Small intestine (tissue), 7 donors: Measurements from ENCODE around the gene NR1H3. TPM values are rescaled to one million over a fixed set of nuclear protein-coding genes. Genes with fewer than 3 reads are reported as not detected.
A peak's percentile ranks its signal among the peaks of the same experiment; 100 is the strongest.

Source experiments
- DNase-seq, 2 donors: peaks; one replicate each; pipeline versions ENCODE4 v3.0.0 to v3.0.0-alpha.2; 2013
- FAIRE-seq: peaks from 2 replicates; lab custom pipeline; 2012; peaks lifted over from hg19 to GRCh38; lab: Jason Lieb, UNC
- H3K27ac ChIP-seq, 3 donors: one replicate each; pipeline ENCODE4 v1.5.1; 2013; ENCODE audit warnings: low read length in 2 of 3, mild to moderate bottlenecking in 2 of 3, control low read depth in 1 of 3, inconsistent platforms in 1 of 3, low read depth in 1 of 3, moderate library complexity in 1 of 3
- H3K27me3 ChIP-seq, 3 donors: one replicate each; pipeline ENCODE4 v1.6.1; 2013; ENCODE audit warnings: low read length in 3 of 3, inconsistent platforms in 1 of 3; ENCODE audit not compliant: control insufficient read depth in 3 of 3, insufficient read depth in 3 of 3
- H3K36me3 ChIP-seq, 3 donors: one replicate each; pipeline ENCODE4 v1.6.1; 2013; ENCODE audit warnings: low read length in 3 of 3, inconsistent platforms in 1 of 3, low read depth in 1 of 3, mild to moderate bottlenecking in 1 of 3, moderate library complexity in 1 of 3; ENCODE audit not compliant: control insufficient read depth in 3 of 3, insufficient read depth in 2 of 3
- H3K4me1 ChIP-seq, 3 donors: one replicate each; pipeline ENCODE4 v1.6.1; 2013; ENCODE audit warnings: low read length in 2 of 3, inconsistent platforms in 1 of 3, low read depth in 1 of 3, mild to moderate bottlenecking in 1 of 3, moderate library complexity in 1 of 3; ENCODE audit not compliant: control insufficient read depth in 3 of 3, insufficient read depth in 2 of 3
- H3K4me3 ChIP-seq, 3 donors: one replicate each; pipeline ENCODE4 v1.5.1; 2013; ENCODE audit warnings: low read length in 3 of 3, control low read depth in 1 of 3, inconsistent platforms in 1 of 3, low read depth in 1 of 3, mild to moderate bottlenecking in 1 of 3, moderate library complexity in 1 of 3
- H3K9me3 ChIP-seq, 2 donors: one replicate each; pipeline ENCODE4 v1.6.1; 2013; ENCODE audit warnings: low read depth in 1 of 2, low read length in 1 of 2; ENCODE audit not compliant: control insufficient read depth in 2 of 2, insufficient read depth in 1 of 2
- WGBS, 3 donors: extraction: QIAGEN DNeasy Blood & Tissue Kit; methylation state at CpG; one replicate each; pipeline ENCODE4 v1.1.7; 2013; 5-methylcytosine and 5-hydroxymethylcytosine counted together
- polyA plus RNA-seq, 4 donors: library from polyadenylated mRNA; stranded (reverse) in 3 of 4; unstranded in 1 of 4; fragments of 200-250 nt in 3 of 4; fragments of 120-200 nt in 1 of 4; gene quantifications; one replicate each; pipeline versions ENCODE4 v1.2.1 to v1.2.3, GENCODE V29; 2013
- donor health status: healthy with polysubstance abuse.
- donor health status: control.
- donor health status: control.
- donor health status: Bipolar disorder and iron deficiency.
- donor health status: healthy.

NR1H3 gene
- polyA plus RNA-seq, 4 donors, result 102 to 366 (median 199) TPM

GRCh38 chr11:47247502-47247901, 10.3 kb upstream of the NR1H3 start:
- Histone ChIP-seq H3K27me3 (no peaks in the 10 kb centered on the region), H3K36me3 (peaks cover 5 to 50% (median 17%) of the 10 kb centered on the region in 3 donors), H3K9me3 (no peaks in the 10 kb centered on the region), H3K4me3 (peak overlapping the region in 2 of 3 donors; percentile 85 to 88), H3K4me1 (peaks cover 4 to 34% (median 11%) of the 10 kb centered on the region in 3 donors), H3K27ac (peak overlapping the region in 1 of 3 donors; percentile 78)
- 57 to 80% (median 66%) methylated on average over 5 of the region's 5 CpGs for WGBS, 3 donors
- FAIRE-seq, result no peak
- DNase-seq, result no peak

GRCh38 chr11:47248304-47248663, 9.5 kb upstream of the NR1H3 start:
- DNase-seq, result no peak
- Histone ChIP-seq H3K27ac (peak overlapping the region; percentile 76 to 91 (median 78)), H3K4me3 (peak overlapping the region; percentile 61 to 88 (median 85)), H3K9me3 (no peaks in the 10 kb centered on the region), H3K27me3 (no peaks in the 10 kb centered on the region), H3K4me1 (peaks cover 4 to 41% (median 11%) of the 10 kb centered on the region in 3 donors), H3K36me3 (peaks cover 5 to 42% (median 9%) of the 10 kb centered on the region in 3 donors)
- FAIRE-seq, result no peak
- 0 to 1% (median 0%) methylated on average over 7 of the region's 7 CpGs for WGBS, 3 donors

GRCh38 chr11:47248664-47249377, 9.0 kb upstream of the NR1H3 start, which contains the start of gene ACP2:
Gene ACP2, minus strand, starts transcription at chr11:47248814. Its CDS starts 25 bp downstream, at chr11:47248789.
- DNase-seq (peak; percentile 89 to 95), FAIRE-seq (no peak)
- Histone ChIP-seq H3K27me3 (no peaks in the 10 kb centered on the region), H3K4me3 (peak within 1 kb of the TSS; percentile 61 to 88 (median 85)), H3K4me1 (peaks cover 4 to 46% (median 11%) of the 10 kb centered on the region in 3 donors), H3K9me3 (no peaks in the 10 kb centered on the region), H3K36me3 (peaks cover 5 to 38% (median 9%) of the 10 kb centered on the region in 3 donors), H3K27ac (peak within 1 kb of the TSS; percentile 76 to 91 (median 78))
- 0% methylated on average over 44 to 45 of the region's 45 CpGs for WGBS, 3 donors

GRCh38 chr11:47249378-47249715, 8.4 kb upstream of the NR1H3 start:
- peak overlapping the region; percentile 61 to 88 (median 85) for H3K4me3 ChIP-seq
- WGBS, 3 donors, result 31 to 56% (median 36%) methylated on average over 3 of the region's 3 CpGs
- peaks cover 4 to 52% (median 15%) of the 10 kb centered on the region in 3 donors for H3K4me1 ChIP-seq
- H3K27me3 ChIP-seq, result no peaks in the 10 kb centered on the region
- FAIRE-seq, result no peak
- H3K9me3 ChIP-seq, result no peaks in the 10 kb centered on the region
- peaks cover 5 to 37% (median 9%) of the 10 kb centered on the region in 3 donors for H3K36me3 ChIP-seq
- DNase-seq, result no peak
- H3K27ac ChIP-seq, result peak overlapping the region; percentile 76 to 91 (median 78)

- Histone ChIP-seq H3K4me3 (no peak overlapping the region), H3K9me3 (no peaks in the 10 kb centered on the region), H3K36me3 (peaks cover 0 to 16% (median 4%) of the 10 kb centered on the region in 3 donors), H3K27ac (no peak overlapping the region), H3K27me3 (no peaks in the 10 kb centered on the region), H3K4me1 (peaks cover 4 to 56% (median 18%) of the 10 kb centered on the region in 3 donors)
- DNase-seq (no peak), FAIRE-seq (no peak)
- WGBS, 3 donors, result 80 to 91% (median 88%) methylated on average over 3 of the region's 3 CpGs
These were observed 6.0 kb upstream of the NR1H3 start for GRCh38 chr11:47251751-47252150.

- DNase-seq (peak; percentile 78 to 89), FAIRE-seq (no peak)
- Histone ChIP-seq H3K4me3 (peak overlapping the region in 1 of 3 donors; percentile 31), H3K9me3 (no peaks in the 10 kb centered on the region), H3K27me3 (no peaks in the 10 kb centered on the region), H3K27ac (peak overlapping the region; percentile 87 to 99 (median 90)), H3K4me1 (peaks cover 0 to 60% (median 25%) of the 10 kb centered on the region in 3 donors), H3K36me3 (peaks cover 0 to 8% (median 0%) of the 10 kb centered on the region in 3 donors)
- WGBS, 3 donors, result 12 to 58% (median 25%) methylated on average over 2 of the region's 2 CpGs
These were observed 4.1 kb upstream of the NR1H3 start for GRCh38 chr11:47253660-47254059.

GRCh38 chr11:47254386-47254785, 3.4 kb upstream of the NR1H3 start:
- H3K9me3 ChIP-seq, result no peaks in the 10 kb centered on the region
- 23 to 35% (median 31%) methylated on average over 3 of the region's 3 CpGs for WGBS, 3 donors
- peaks cover 0 to 8% (median 0%) of the 10 kb centered on the region in 3 donors for H3K36me3 ChIP-seq
- no peak for FAIRE-seq
- H3K4me3 ChIP-seq, result peak overlapping the region in 1 of 3 donors; percentile 31
- peak overlapping the region; percentile 87 to 99 (median 90) for H3K27ac ChIP-seq
- H3K4me1 ChIP-seq, result peaks cover 2 to 65% (median 23%) of the 10 kb centered on the region in 3 donors
- DNase-seq, result peak in 1 of 2 donors; percentile 38
- H3K27me3 ChIP-seq, result no peaks in the 10 kb centered on the region

- peaks cover 0 to 19% (median 0%) of the 10 kb centered on the region in 3 donors for H3K36me3 ChIP-seq
- H3K4me3 ChIP-seq, result no peak overlapping the region
- 70 to 82% (median 82%) methylated on average over 6 of the region's 6 CpGs for WGBS, 3 donors
- no peaks in the 10 kb centered on the region for H3K9me3 ChIP-seq
- peaks cover 2 to 71% (median 21%) of the 10 kb centered on the region in 3 donors for H3K4me1 ChIP-seq
- FAIRE-seq, result no peak
- DNase-seq, result no peak
- H3K27me3 ChIP-seq, result no peaks in the 10 kb centered on the region
- peak overlapping the region in 1 of 3 donors; percentile 99 for H3K27ac ChIP-seq
These were observed 1.4 kb upstream of the NR1H3 start for GRCh38 chr11:47256374-47256773.
